HepG2 (cell line): Measurements from ENCODE around the gene EPS8. TPM values are rescaled to one million over a fixed set of nuclear protein-coding genes. Genes with fewer than 3 reads are reported as not detected.
"Not testable (repeated sequence)": the region's sequence is repeated elsewhere in the genome, so short reads cannot be mapped to it uniquely, and the experiment has no call there.

ENCODE experiments used
- ATAC-seq: fragments of 200-7000 bp; cut with Tn5 transposase; 3 replicates; pipeline ENCODE4 v1.9.1; 2020; ENCODE audit warnings: mild to moderate bottlenecking, moderate library complexity
- BruUV-seq: library from RNA; stranded (reverse); fragments of 400-500 nt; replicated peaks from 2 replicates; lab custom pipeline; 2021; lab: Mats Ljungman, UMichigan
- CTCF ChIA-PET: fragments of 300-600 bp; formaldehyde crosslinking; extraction: SDS; loops from one replicate; lab custom pipeline; 2021; ENCODE audit warnings: low total read pairs, inconsistent platforms, low intra/inter-chr PET ratio; lab: Yijun Ruan, JAX
- POLR2A ChIA-PET: fragments of 350-600 bp; sonication (Branson Sonifier 250); formaldehyde crosslinking; loops from one replicate; lab custom pipeline; 2020; ENCODE audit warnings: antibody characterized with exemption, inconsistent platforms; lab: Yijun Ruan, JAX
- DNase-seq: peaks from one replicate; pipeline ENCODE4 v3.0.0-alpha.2; 2015; ENCODE audit warnings: low spot score
- FAIRE-seq: peaks from 3 replicates; lab custom pipeline; 2011; peaks lifted over from hg19 to GRCh38; lab: Jason Lieb, UNC
- H2AFZ ChIP-seq: one replicate; pipeline ENCODE4 v1.6.1; 2011; ENCODE audit warnings: low read length, inconsistent platforms
- H3K27ac ChIP-seq: fragments of 300-600 bp; 3 replicates; pipeline ENCODE4 v1.8.0; 2011; ENCODE audit warnings: mixed run types, mild to moderate bottlenecking, mixed read lengths, low read length, inconsistent platforms; ENCODE audit not compliant: insufficient read depth; ENCODE audit errors: extremely low read length
- H3K27me3 ChIP-seq, 2 experiments: fragments of 200-600 bp in 1 of 2; 2 replicates in 1 of 2; 3 replicates in 1 of 2; pipeline versions ENCODE4 v1.6.0 to v1.8.0; 2011; ENCODE audit warnings: low read length in 2 of 2, mild to moderate bottlenecking in 2 of 2, moderate library complexity in 2 of 2, inconsistent platforms in 1 of 2; ENCODE audit not compliant: insufficient read depth in 2 of 2, control insufficient read depth in 1 of 2
- H3K36me3 ChIP-seq, 2 experiments: fragments of 200-600 bp in 1 of 2; replicated peaks in 1 of 2; 2 replicates in 1 of 2; 3 replicates in 1 of 2; pipeline versions ENCODE4 v1.5.1 to v1.8.0; 2011; ENCODE audit warnings: low read length in 2 of 2, inconsistent platforms in 1 of 2; ENCODE audit not compliant: insufficient read depth in 2 of 2, control insufficient read depth in 1 of 2
- H3K4me1 ChIP-seq: 2 replicates; pipeline ENCODE4 v1.5.1; 2012; ENCODE audit warnings: low read length, inconsistent platforms; ENCODE audit not compliant: insufficient read depth
- H3K4me2 ChIP-seq: 2 replicates; pipeline ENCODE4 v1.6.0; 2011; ENCODE audit warnings: low read depth, low read length, inconsistent platforms
- H3K4me3 ChIP-seq, 3 experiments: fragments of 200-600 bp in 1 of 3; sonication (generic), shearing (Covaris generic) in 1 of 3; replicated peaks in 1 of 3; 2 replicates each; pipeline ENCODE4 v1.5.1; 2011 to 2016; ENCODE audit warnings: low read length in 3 of 3, inconsistent platforms in 2 of 3, low read depth in 2 of 3, mild to moderate bottlenecking in 2 of 3, control low read depth in 1 of 3, mixed read lengths in 1 of 3; ENCODE audit not compliant: insufficient read depth in 1 of 3
- H3K79me2 ChIP-seq: one replicate; pipeline ENCODE4 v1.6.1; 2011; ENCODE audit warnings: low read length, inconsistent platforms; ENCODE audit not compliant: insufficient read depth
- H3K9ac ChIP-seq: 2 replicates; pipeline ENCODE4 v1.6.0; 2011; ENCODE audit warnings: mild to moderate bottlenecking, low read depth, low read length, inconsistent platforms; ENCODE audit not compliant: insufficient read depth
- H3K9me3 ChIP-seq: 2 replicates; pipeline ENCODE4 v1.5.1; 2012; ENCODE audit warnings: mild to moderate bottlenecking, low read length
- H4K20me1 ChIP-seq: 2 replicates; pipeline ENCODE4 v1.6.0; 2011; ENCODE audit warnings: inconsistent platforms, mild to moderate bottlenecking, low read length, moderate library complexity; ENCODE audit not compliant: insufficient read depth
- PCBP1 ChIP-seq: fragments of 200-400 bp; formaldehyde crosslinking; IDR thresholded peaks from 2 replicates; pipeline ENCODE4 v1.6.1; 2017; ENCODE audit warnings: mild to moderate bottlenecking, low read depth, low read length, borderline replicate concordance
- SALL2 ChIP-seq: sonication (generic); formaldehyde crosslinking; IDR thresholded peaks from 2 replicates; pipeline ENCODE4 v1.8.1; 2023; ENCODE audit warnings: mild to moderate bottlenecking, missing genetic modification reagents, inconsistent platforms
- SP1 ChIP-seq, 2 experiments: fragments of 450-650 bp in 1 of 2; sonication (generic) in 1 of 2; formaldehyde crosslinking in 1 of 2; IDR thresholded peaks; 2 replicates each; pipeline versions ENCODE4 v1.4.0 to v1.6.1; 2016 to 2020; ENCODE audit warnings: missing genetic modification reagents in 1 of 2
- SRSF4 ChIP-seq: fragments of 200-400 bp; formaldehyde crosslinking; IDR thresholded peaks from one replicate; pipeline ENCODE4 v1.6.1; 2018; ENCODE audit warnings: mild to moderate bottlenecking, low read depth, low read length, moderate library complexity; ENCODE audit not compliant: poor library complexity, severe bottlenecking
- TARDBP ChIP-seq: sonication (generic); formaldehyde crosslinking; IDR thresholded peaks from 2 replicates; pipeline ENCODE4 v1.8.0; 2022; ENCODE audit warnings: mild to moderate bottlenecking, missing genetic modification reagents
- ZBTB4 ChIP-seq: sonication (generic); formaldehyde crosslinking; IDR thresholded peaks from 2 replicates; pipeline ENCODE4 v1.4.0; 2020; ENCODE audit warnings: missing genetic modification reagents, mild to moderate bottlenecking, borderline replicate concordance
- ZNF484 ChIP-seq: sonication (generic); formaldehyde crosslinking; IDR thresholded peaks from 2 replicates; pipeline ENCODE4 v1.5.1; 2020; ENCODE audit warnings: mild to moderate bottlenecking, low read depth, missing genetic modification reagents, borderline replicate concordance
- ZNF552 ChIP-seq: sonication (generic); formaldehyde crosslinking; IDR thresholded peaks from 2 replicates; pipeline ENCODE4 v1.9.0; 2022; ENCODE audit warnings: missing genetic modification reagents, mild to moderate bottlenecking, borderline replicate concordance
- ZSCAN22 ChIP-seq: sonication (generic); formaldehyde crosslinking; IDR thresholded peaks from 2 replicates; pipeline ENCODE4 v1.4.0; 2020; ENCODE audit warnings: mild to moderate bottlenecking, missing genetic modification reagents
- WGBS: methylation state at CpG from one replicate; pipeline ENCODE4 v1.1.6; 2017; ENCODE audit warnings: low lambda C conversion rate; 5-methylcytosine and 5-hydroxymethylcytosine counted together
- in situ Hi-C: cut with HindIII; loops from 2 replicates; pipeline ENCODE4 v1.10.0; 2017; ENCODE audit warnings: low pct_unique_long_range_greater_than_20kb; ENCODE audit not compliant: extremely low pct_ligation_motif_present
- intact Hi-C: fragments of 100-400 bp; cut with micrococcal nuclease; formaldehyde crosslinking; loops from one replicate; pipeline ENCODE4 v1.10.0; 2022; ENCODE audit not compliant: unreplicated experiment
- polyA plus RNA-seq, 8 experiments: library from polyadenylated mRNA; depleted of rRNA in 3 of 8; stranded (reverse) in 7 of 8; unstranded in 1 of 8; fragments of >200 nt; fragmentation: Illumina TruSeq in 4 of 8; extraction: Trizol in 4 of 8; gene quantifications; 2 replicates each; pipeline versions ENCODE4 v1.2.1 to v1.2.3, GENCODE V29; 2011 to 2016; ENCODE audit warnings: low read depth in 4 of 8, missing spikeins in 1 of 8, mixed read lengths in 1 of 8; ENCODE audit not compliant: insufficient read depth in 1 of 8
- total RNA-seq, 5 experiments: library from RNA; depleted of rRNA; stranded (reverse); fragments of >200 nt; fragmentation: Illumina TruSeq; extraction: Trizol; gene quantifications; 2 replicates each; pipeline ENCODE4 v1.2.3, GENCODE V29; 2016; ENCODE audit warnings: low read depth in 1 of 5

EPS8 gene
- total and polyA plus RNA-seq, 2 of the 13 experiments (the other 11 are each of a cell fraction or from before 2014, with no cell fraction given) = 37.1 to 43.4 TPM

- BruUV-seq = no TSS peak
- in situ Hi-C loops = no loop called here
- POLR2A ChIA-PET = no interaction called here
- Histone ChIP-seq H4K20me1 (no peaks in the 10 kb centered on the region), H3K27ac (no peak overlapping the region), H3K9ac (no peak overlapping the region), H2AFZ (no peak overlapping the region), H3K9me3 (no peaks in the 10 kb centered on the region), H3K79me2 (peaks cover 73% of the 10 kb centered on the region), H3K4me2 (no peak overlapping the region), H3K4me1 (no peaks in the 10 kb centered on the region), H3K36me3 (no peaks in the 10 kb centered on the region), H3K27me3 (no peaks in the 10 kb centered on the region), H3K4me3 (no peak overlapping the region)
- no peak for FAIRE-seq
- WGBS = 95% methylated on average over 4 of the region's 4 CpGs
- no peak for ATAC-seq
- intact Hi-C loops = no loop called here
- CTCF ChIA-PET = no interaction called here
- TF ChIP-seq SRSF4 (no peak), PCBP1 (no peak), ZSCAN22 (CRISPR knock-in tag) (no peak), SP1 (IDR thresholded peaks at IDR 0.05) (no peak), SP1 (CRISPR knock-in tag; IDR thresholded peaks at IDR 0.05) (no peak), SALL2 (CRISPR knock-in tag) (no peak), ZBTB4 (CRISPR knock-in tag) (no peak), ZNF484 (no peak), ZNF552 (CRISPR knock-in tag) (no peak), TARDBP (CRISPR knock-in tag) (no peak)
- DNase-seq = no peak
Measured at GRCh38 chr12:15749937-15750336, 39.3 kb downstream of the EPS8 start.

DNA sequence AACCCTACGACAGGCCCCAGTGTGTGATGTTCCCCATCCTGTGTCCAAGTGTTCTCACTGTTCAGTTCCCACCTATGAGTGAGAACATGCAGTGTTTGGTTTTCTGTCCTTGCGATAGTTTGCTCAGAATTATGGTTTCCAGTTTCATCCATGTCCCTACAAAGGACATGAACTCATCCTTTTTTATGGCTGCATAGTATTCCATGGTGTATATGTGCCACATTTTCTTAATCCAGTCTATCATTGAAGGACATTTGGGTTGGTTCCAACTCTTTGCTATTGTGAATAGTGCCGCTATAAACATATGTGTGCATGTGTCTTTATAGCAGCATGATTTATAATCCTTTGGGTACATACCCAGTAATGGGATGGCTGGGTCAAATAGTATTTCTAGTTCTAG, 47.3 kb downstream of the EPS8 start:
- CTCF ChIA-PET, H3K27ac ChIP-seq, H3K9me3 ChIP-seq, H3K27me3 ChIP-seq, H3K9ac ChIP-seq, H3K4me1 ChIP-seq, intact Hi-C loops, DNase-seq, H3K4me2 ChIP-seq, H4K20me1 ChIP-seq, POLR2A ChIA-PET, H2AFZ ChIP-seq, BruUV-seq, H3K4me3 ChIP-seq, H3K36me3 ChIP-seq, ATAC-seq, FAIRE-seq, in situ Hi-C loops: not testable (repeated sequence)
- peaks cover 55% of the 10 kb centered on the region for H3K79me2 ChIP-seq
- 99% methylated on average over 3 of the region's 3 CpGs for WGBS
